NCI-H774 (cell line): ENCODE measurements around the gene RPE65.
"Not testable (repeated sequence)": the region's sequence is repeated elsewhere in the genome, so short reads cannot be mapped to it uniquely, and the experiment has no call there.

Experiments used
- DNase-seq: peaks from one replicate; lab custom pipeline; 2025; lab: John Stamatoyannopoulos, UW

Gene RPE65

GRCh38 chr1:68449901-68450300 lies at the start of gene RPE65:
Gene RPE65 (minus strand): TSS chr1:68449954. CDS start chr1:68449905, 49 bp downstream.
- no peak for DNase-seq

- DNase-seq, result no peak
Observed at GRCh38 chr1:68497358-68497698, 47.6 kb upstream of the RPE65 start.

- DNase-seq, result peak; percentile 94
Observed at GRCh38 chr1:68496680-68497357, 47.1 kb upstream of the RPE65 start, which contains the start of gene DEPDC1. Gene DEPDC1 (minus strand): TSS chr1:68497082. CDS start chr1:68496999, 83 bp downstream.

GRCh38 chr1:68495968-68496679 lies 46.4 kb upstream of the RPE65 start:
- DNase-seq, result no peak

GRCh38 chr1:68495532-68495931 lies 45.8 kb upstream of the RPE65 start:
- no peak for DNase-seq

GRCh38 chr1:68493193-68493592 lies 43.4 kb upstream of the RPE65 start:
- no peak for DNase-seq

- not testable (repeated sequence) for DNase-seq
Observed at GRCh38 chr1:68492255-68492654, 42.5 kb upstream of the RPE65 start.

GRCh38 chr1:68490046-68490651 lies 40.4 kb upstream of the RPE65 start:
- no peak for DNase-seq

GRCh38 chr1:68485431-68486022 lies 35.8 kb upstream of the RPE65 start:
- DNase-seq, result no peak

GRCh38 chr1:68484618-68485017 lies 34.9 kb upstream of the RPE65 start:
- no peak for DNase-seq

GRCh38 chr1:68481041-68481440 lies 31.3 kb upstream of the RPE65 start:
- DNase-seq, result no peak

- DNase-seq, result no peak
Observed at GRCh38 chr1:68479501-68479900, 29.7 kb upstream of the RPE65 start.

- DNase-seq, result no peak
Observed at GRCh38 chr1:68478662-68479061, 28.9 kb upstream of the RPE65 start.

GRCh38 chr1:68476626-68477025 lies 26.9 kb upstream of the RPE65 start:
- not testable (repeated sequence) for DNase-seq

- no peak for DNase-seq
Observed at GRCh38 chr1:68473060-68473459, 23.3 kb upstream of the RPE65 start.

GRCh38 chr1:68470388-68470970 lies 20.7 kb upstream of the RPE65 start:
- DNase-seq, result no peak

GRCh38 chr1:68464891-68465290 lies 15.1 kb upstream of the RPE65 start:
- no peak for DNase-seq

- no peak for DNase-seq
Observed at GRCh38 chr1:68460935-68461334, 11.2 kb upstream of the RPE65 start.

- DNase-seq, result no peak
Observed at GRCh38 chr1:68459796-68460195, 10.0 kb upstream of the RPE65 start.

- DNase-seq, result no peak
Observed at GRCh38 chr1:68459091-68459490, 9.3 kb upstream of the RPE65 start.

GRCh38 chr1:68456202-68456601 lies 6.4 kb upstream of the RPE65 start:
- no peak for DNase-seq

GRCh38 chr1:68454534-68454933 lies 4.8 kb upstream of the RPE65 start:
- DNase-seq, result no peak
